T1000 (cell line): ENCODE data around the gene RGPD5.
"Not testable (repeated sequence)": the region's sequence is repeated elsewhere in the genome, so short reads cannot be mapped to it uniquely, and the experiment has no call there.

Experiments used
- DNase-seq: peaks from one replicate; lab custom pipeline; 2025; ENCODE audit warnings: mixed read lengths; lab: John Stamatoyannopoulos, UW

RGPD5 gene

DNA sequence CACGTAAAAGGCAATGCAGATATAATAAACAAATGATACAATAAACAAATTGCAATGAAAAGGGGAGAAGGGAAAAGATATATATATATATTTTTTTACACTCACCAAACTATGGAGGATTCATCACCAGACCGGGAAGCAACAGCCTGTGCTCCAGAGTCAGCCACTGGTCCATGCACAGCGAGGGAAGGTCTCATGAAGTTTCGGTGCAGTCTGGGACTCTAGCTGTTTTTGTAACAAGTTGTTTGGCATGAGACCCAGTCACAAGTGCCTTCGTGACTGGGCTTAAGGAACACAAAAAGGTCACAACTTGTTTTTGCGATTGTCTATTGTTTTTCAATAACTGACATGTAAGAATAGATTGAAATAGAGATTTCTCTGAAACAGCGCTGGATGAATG is 99.6 kb downstream of the RGPD5 start:
- DNase-seq: not testable (repeated sequence)

GRCh38 chr2:109894141-109894540 is 100.0 kb downstream of the RGPD5 start:
- DNase-seq: not testable (repeated sequence)

GRCh38 chr2:109895090-109895869 is 101.2 kb downstream of the RGPD5 start:
- not testable (repeated sequence) for DNase-seq

DNA sequence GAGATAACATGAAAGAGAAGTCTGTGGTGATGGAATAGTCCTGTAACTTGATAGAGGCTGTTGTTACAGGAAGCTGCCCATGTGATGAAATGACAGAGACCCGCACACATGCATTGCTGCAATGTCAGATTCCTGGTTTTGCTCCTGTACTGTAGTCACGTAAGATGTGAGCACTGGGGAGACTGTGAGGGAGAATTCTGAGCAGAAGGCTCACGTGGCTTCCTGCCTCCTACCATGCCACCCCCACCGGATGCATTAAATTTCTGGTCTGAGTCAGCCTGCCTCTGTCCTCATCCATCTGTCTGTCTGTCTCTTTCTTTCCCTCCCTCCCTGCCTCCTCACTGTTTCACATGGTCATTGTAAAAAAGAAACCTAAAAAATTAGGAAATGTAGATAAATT is 102.1 kb downstream of the RGPD5 start:
- DNase-seq: not testable (repeated sequence)

DNA sequence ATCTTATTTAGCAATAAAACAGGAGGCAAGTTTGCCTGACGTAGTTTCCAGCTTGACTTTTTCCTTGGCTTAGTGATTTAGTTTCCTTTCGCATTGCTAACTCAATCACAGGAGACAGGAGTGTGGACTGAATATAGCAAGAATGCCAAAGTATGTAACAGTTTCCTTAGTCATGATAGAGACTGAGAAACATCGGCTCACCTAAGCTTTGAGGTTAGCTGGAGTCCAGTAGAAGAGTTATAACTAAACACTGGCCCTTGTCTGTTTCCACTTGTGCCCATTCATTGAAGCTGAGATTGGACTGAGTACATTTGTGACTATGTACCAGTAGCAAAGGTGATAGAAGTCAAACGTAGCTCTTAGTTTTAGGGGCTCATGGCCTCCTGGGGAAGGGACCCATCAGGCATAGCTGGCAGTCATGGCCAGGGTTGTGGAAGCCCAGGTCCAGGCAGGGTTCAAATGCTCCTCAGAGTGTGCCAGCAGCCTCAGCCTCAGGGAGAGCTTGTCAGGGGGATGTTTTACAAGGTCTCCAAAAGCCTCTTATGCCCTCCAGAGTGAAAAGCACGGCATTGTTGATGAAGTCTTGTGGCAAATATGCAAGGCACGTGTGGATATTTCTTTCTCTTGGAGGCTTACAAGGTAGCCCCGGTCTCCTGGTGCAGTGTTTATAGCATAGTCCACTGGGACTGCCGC is 103.8 kb downstream of the RGPD5 start:
- DNase-seq: not testable (repeated sequence)

- not testable (repeated sequence) for DNase-seq
These were observed 104.6 kb downstream of the RGPD5 start, which contains the start of gene LIMS3 for GRCh38 chr2:109898462-109899336. Gene LIMS3 (plus strand): TSS chr2:109898688. CDS start chr2:109898729, 41 bp downstream.

- DNase-seq: not testable (repeated sequence)
These were observed 111.7 kb downstream of the RGPD5 start for GRCh38 chr2:109905796-109906195.
